Fibroblast of the aortic adventitia (primary cell): ENCODE results near the gene HS3ST6. TPM values are rescaled to one million over a fixed set of nuclear protein-coding genes. Genes with fewer than 3 reads are reported as not detected.

ENCODE experiments used
- DNase-seq: peaks from one replicate; pipeline ENCODE4 v3.0.0-alpha.2; 2010; ENCODE audit warnings: low read depth
- H3K4me3 ChIP-seq: 2 replicates; pipeline ENCODE4 v1.5.1; 2011; ENCODE audit warnings: low read depth, mild to moderate bottlenecking, control low read depth, low read length, moderate library complexity
- small RNA-seq: library from RNA; depleted of rRNA; stranded (forward); fragments of <200 nt; gene quantifications from one replicate; pipeline ENCODE3, GENCODE V24; 2012
- total RNA-seq: library from RNA; depleted of rRNA; stranded (reverse); fragments of >200 nt; gene quantifications from 2 replicates; pipeline ENCODE4 v1.2.3, GENCODE V29; 2012; ENCODE audit warnings: low replicate concordance
- TF ChIP-seq, protein P1 (sequence below): IDR thresholded peaks from 2 replicates; pipeline ENCODE4 v1.5.1; 2011; ENCODE audit warnings: mild to moderate bottlenecking, low read length, control low read depth, inconsistent platforms; ENCODE audit not compliant: insufficient read depth

The HS3ST6 gene
- total RNA-seq, 1 donor: not detected

DNA sequence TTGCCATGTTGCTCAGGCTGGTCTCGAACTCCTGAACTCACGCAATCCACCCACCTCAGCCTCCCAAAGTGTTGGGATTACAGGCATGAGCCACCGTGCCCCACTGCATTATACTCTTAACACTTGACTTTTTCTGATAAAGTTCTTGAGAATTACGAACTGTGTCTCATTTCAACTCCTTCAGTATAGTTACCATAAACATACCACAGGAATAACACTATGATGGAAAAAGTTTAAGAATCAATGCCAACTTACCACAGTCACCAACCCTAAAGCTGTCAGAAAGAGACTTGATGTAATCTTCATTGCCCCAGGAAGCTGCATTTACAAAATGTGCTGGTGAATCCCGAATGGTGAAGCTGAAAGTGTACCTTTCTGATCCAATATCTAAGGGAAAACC lies 56.5 kb downstream of the HS3ST6 start:
- H3K4me3 ChIP-seq: no peak overlapping the region
- TF ChIP-seq, protein P1, sequence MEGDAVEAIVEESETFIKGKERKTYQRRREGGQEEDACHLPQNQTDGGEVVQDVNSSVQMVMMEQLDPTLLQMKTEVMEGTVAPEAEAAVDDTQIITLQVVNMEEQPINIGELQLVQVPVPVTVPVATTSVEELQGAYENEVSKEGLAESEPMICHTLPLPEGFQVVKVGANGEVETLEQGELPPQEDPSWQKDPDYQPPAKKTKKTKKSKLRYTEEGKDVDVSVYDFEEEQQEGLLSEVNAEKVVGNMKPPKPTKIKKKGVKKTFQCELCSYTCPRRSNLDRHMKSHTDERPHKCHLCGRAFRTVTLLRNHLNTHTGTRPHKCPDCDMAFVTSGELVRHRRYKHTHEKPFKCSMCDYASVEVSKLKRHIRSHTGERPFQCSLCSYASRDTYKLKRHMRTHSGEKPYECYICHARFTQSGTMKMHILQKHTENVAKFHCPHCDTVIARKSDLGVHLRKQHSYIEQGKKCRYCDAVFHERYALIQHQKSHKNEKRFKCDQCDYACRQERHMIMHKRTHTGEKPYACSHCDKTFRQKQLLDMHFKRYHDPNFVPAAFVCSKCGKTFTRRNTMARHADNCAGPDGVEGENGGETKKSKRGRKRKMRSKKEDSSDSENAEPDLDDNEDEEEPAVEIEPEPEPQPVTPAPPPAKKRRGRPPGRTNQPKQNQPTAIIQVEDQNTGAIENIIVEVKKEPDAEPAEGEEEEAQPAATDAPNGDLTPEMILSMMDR: no peak
- no peak for DNase-seq

Small RNA genes within 50 kb of the gene (small RNA-seq; reads per million reads assigned to genes)
- gene SNORA10: not detected
- not detected for gene SNORA64

Other genes with a start within 250 kb of the HS3ST6 start
- 8.9 and 45.9 TPM in 2 replicates for gene JPT2, start 240.1 kb downstream of the HS3ST6 start, total RNA-seq
- 27.3 and 45.8 TPM in 2 replicates for gene MAPK8IP3, start 212.2 kb downstream of the HS3ST6 start, total RNA-seq
- 27.1 and 30.3 TPM in 2 replicates for gene NME3, start 146.9 kb downstream of the HS3ST6 start, total RNA-seq
- 8.4 and 13.5 TPM in 2 replicates for gene EME2, start 145.6 kb downstream of the HS3ST6 start, total RNA-seq
- 50.9 and 59.8 TPM in 2 replicates for gene MRPS34, start 145.3 kb downstream of the HS3ST6 start, total RNA-seq
- 21.6 and 34.8 TPM in 2 replicates for gene SPSB3, start 135.8 kb downstream of the HS3ST6 start, total RNA-seq
- gene NUBP2, start 135.5 kb downstream of the HS3ST6 start, total RNA-seq: 21.8 and 44.6 TPM in 2 replicates
- 0.16 and 0.27 TPM in 2 replicates for gene IGFALS, start 124.7 kb downstream of the HS3ST6 start, total RNA-seq
- gene HAGH, start 91.6 kb downstream of the HS3ST6 start, total RNA-seq: 12.1 and 21.9 TPM in 2 replicates
- gene FAHD1, start 91.2 kb downstream of the HS3ST6 start, total RNA-seq: 36.7 and 204 TPM in 2 replicates
- 0.09 TPM in 1 of 2 replicates, not detected in the other for gene MEIOB, start 46.3 kb downstream of the HS3ST6 start, total RNA-seq
- 6.4 and 14.3 TPM in 2 replicates for gene MSRB1, start 24.8 kb upstream of the HS3ST6 start, total RNA-seq
- gene RPL3L, start 36.3 kb upstream of the HS3ST6 start, total RNA-seq: not detected in 2 replicates
- 56.1 and 105 TPM in 2 replicates for gene NDUFB10, start 41.1 kb upstream of the HS3ST6 start, total RNA-seq
- gene RPS2, start 46.4 kb upstream of the HS3ST6 start, total RNA-seq: 1,645 and 1,942 TPM in 2 replicates
- not detected in 2 replicates for gene RNF151, start 48.4 kb upstream of the HS3ST6 start, total RNA-seq
- 22.7 and 31.8 TPM in 2 replicates for gene TBL3, start 53.6 kb upstream of the HS3ST6 start, total RNA-seq
- gene NOXO1, start 63.1 kb upstream of the HS3ST6 start, total RNA-seq: not detected in 2 replicates
- gene GFER, start 65.8 kb upstream of the HS3ST6 start, total RNA-seq: 8.6 and 10.5 TPM in 2 replicates
- 0.98 and 1.4 TPM in 2 replicates for gene SYNGR3, start 71.6 kb upstream of the HS3ST6 start, total RNA-seq
- gene ZNF598, start 91.4 kb upstream of the HS3ST6 start, total RNA-seq: 13.8 and 18.8 TPM in 2 replicates
- gene NPW, start 101.4 kb upstream of the HS3ST6 start, total RNA-seq: 0.45 TPM in 1 of 2 replicates, not detected in the other
- 11.5 and 26.3 TPM in 2 replicates for gene NHERF2, start 108.5 kb upstream of the HS3ST6 start, total RNA-seq
- gene NTHL1, start 129.4 kb upstream of the HS3ST6 start, total RNA-seq: 18.8 and 36.1 TPM in 2 replicates
- 58.7 and 145 TPM in 2 replicates for gene TSC2, start 129.6 kb upstream of the HS3ST6 start, total RNA-seq
- gene PKD1, start 217.5 kb upstream of the HS3ST6 start, total RNA-seq: 118 and 166 TPM in 2 replicates
- 0.27 and 3.6 TPM in 2 replicates for gene RAB26, start 230.2 kb upstream of the HS3ST6 start, total RNA-seq
- gene TRAF7, start 237.4 kb upstream of the HS3ST6 start, total RNA-seq: 64.3 and 91.0 TPM in 2 replicates